Vagina (tissue), 2 donors: ENCODE measurements around the gene YLPM1.

Experiments
- POLR2A ChIP-seq, 2 donors: fragments of 450-650 bp; IDR thresholded peaks; one replicate each; pipeline ENCODE4 v1.6.1; 2017; ENCODE audit warnings: antibody characterized with exemption in 2 of 2, mild to moderate bottlenecking in 2 of 2, moderate library complexity in 2 of 2
- TF ChIP-seq, protein P1 (sequence below), 3 experiments: fragments of 450-650 bp in 2 of 3; fragments of 200-600 bp in 1 of 3; sonication (generic) in 1 of 3; IDR thresholded peaks; one replicate each; pipeline ENCODE4 v1.5.1; 2017 to 2019; ENCODE audit warnings: antibody characterized with exemption in 3 of 3, mild to moderate bottlenecking in 2 of 3, moderate library complexity in 2 of 3

- no peak for TF ChIP-seq POLR2A (IDR thresholded peaks at IDR 0.05)
- TF ChIP-seq, protein P1, sequence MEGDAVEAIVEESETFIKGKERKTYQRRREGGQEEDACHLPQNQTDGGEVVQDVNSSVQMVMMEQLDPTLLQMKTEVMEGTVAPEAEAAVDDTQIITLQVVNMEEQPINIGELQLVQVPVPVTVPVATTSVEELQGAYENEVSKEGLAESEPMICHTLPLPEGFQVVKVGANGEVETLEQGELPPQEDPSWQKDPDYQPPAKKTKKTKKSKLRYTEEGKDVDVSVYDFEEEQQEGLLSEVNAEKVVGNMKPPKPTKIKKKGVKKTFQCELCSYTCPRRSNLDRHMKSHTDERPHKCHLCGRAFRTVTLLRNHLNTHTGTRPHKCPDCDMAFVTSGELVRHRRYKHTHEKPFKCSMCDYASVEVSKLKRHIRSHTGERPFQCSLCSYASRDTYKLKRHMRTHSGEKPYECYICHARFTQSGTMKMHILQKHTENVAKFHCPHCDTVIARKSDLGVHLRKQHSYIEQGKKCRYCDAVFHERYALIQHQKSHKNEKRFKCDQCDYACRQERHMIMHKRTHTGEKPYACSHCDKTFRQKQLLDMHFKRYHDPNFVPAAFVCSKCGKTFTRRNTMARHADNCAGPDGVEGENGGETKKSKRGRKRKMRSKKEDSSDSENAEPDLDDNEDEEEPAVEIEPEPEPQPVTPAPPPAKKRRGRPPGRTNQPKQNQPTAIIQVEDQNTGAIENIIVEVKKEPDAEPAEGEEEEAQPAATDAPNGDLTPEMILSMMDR (IDR thresholded peaks at IDR 0.05): no peak
Measured at GRCh38 chr14:74875204-74875603, 112.1 kb downstream of the YLPM1 start.
